HL-60 (cell line): ENCODE data around the gene RHBDD1.
"Not testable (repeated sequence)": the region's sequence is repeated elsewhere in the genome, so short reads cannot be mapped to it uniquely, and the experiment has no call there.

ENCODE experiments used
- DNase-seq, 2 experiments: peaks; one replicate each; pipeline ENCODE4 v3.0.0-alpha.2; 2010 to 2020; ENCODE audit warnings: low read depth in 1 of 2, low spot score in 1 of 2
- H3K27ac ChIP-seq: fragments of 250-450 bp; sonication (Bioruptor Pico); replicated peaks from 2 replicates; pipeline ENCODE4 v1.5.1; 2020; ENCODE audit warnings: mild to moderate bottlenecking, moderate library complexity
- H3K27me3 ChIP-seq: fragments of 250-450 bp; sonication (Bioruptor Pico); 2 replicates; pipeline ENCODE4 v1.5.1; 2021; ENCODE audit warnings: mild to moderate bottlenecking, moderate library complexity; ENCODE audit not compliant: insufficient read depth, poor library complexity, severe bottlenecking
- H3K4me3 ChIP-seq: replicated peaks from 2 replicates; pipeline ENCODE4 v1.5.1; 2011; ENCODE audit warnings: mild to moderate bottlenecking, control low read depth, low read length; ENCODE audit not compliant: insufficient read depth
- CTCF ChIP-seq: IDR thresholded peaks from one replicate; pipeline ENCODE4 v1.5.1; 2011; ENCODE audit warnings: low read length, control low read depth, inconsistent platforms; ENCODE audit not compliant: insufficient read depth
- GABPA ChIP-seq: IDR thresholded peaks from 2 replicates; pipeline ENCODE4 v1.6.1; 2012; ENCODE audit warnings: low read depth
- POLR2AphosphoS5 ChIP-seq: IDR thresholded peaks from 2 replicates; pipeline ENCODE4 v1.6.1; 2012; ENCODE audit warnings: low read depth
- REST ChIP-seq: IDR thresholded peaks from 2 replicates; pipeline ENCODE4 v1.6.1; 2012; ENCODE audit warnings: low read depth; ENCODE audit not compliant: insufficient replicate concordance
- SPI1 ChIP-seq: IDR thresholded peaks from 2 replicates; pipeline ENCODE4 v1.6.1; 2012; ENCODE audit warnings: low read depth, mild to moderate bottlenecking, borderline replicate concordance

Gene RHBDD1

GRCh38 chr2:226838722-226839121 lies 2.9 kb downstream of the RHBDD1 start:
- TF ChIP-seq CTCF (no peak), SPI1 (no peak), POLR2AphosphoS5 (no peak), REST (no peak), GABPA (no peak)
- Histone ChIP-seq H3K27me3 (no peaks in the 10 kb centered on the region), H3K27ac (no peak overlapping the region), H3K4me3 (no peak overlapping the region)
- no peak for DNase-seq

- Histone ChIP-seq H3K27me3 (no peaks in the 10 kb centered on the region), H3K4me3 (no peak overlapping the region), H3K27ac (no peak overlapping the region)
- no peak for DNase-seq
- TF ChIP-seq SPI1 = no peak
- no peak for TF ChIP-seq POLR2AphosphoS5
- TF ChIP-seq GABPA = no peak
- no peak for TF ChIP-seq CTCF
- no peak for TF ChIP-seq REST
These were observed 3.3 kb downstream of the RHBDD1 start for GRCh38 chr2:226839161-226839560.

- Histone ChIP-seq H3K27me3 (no peaks in the 10 kb centered on the region), H3K4me3 (no peak overlapping the region), H3K27ac (no peak overlapping the region)
- no peak for DNase-seq
- TF ChIP-seq CTCF (no peak), SPI1 (no peak), REST (no peak), GABPA (no peak), POLR2AphosphoS5 (no peak)
These were observed 4.1 kb downstream of the RHBDD1 start for GRCh38 chr2:226839951-226840350.

GRCh38 chr2:226843001-226843400 lies 7.1 kb downstream of the RHBDD1 start:
- not testable (repeated sequence) for H3K4me3 ChIP-seq, H3K27me3 ChIP-seq, DNase-seq, H3K27ac ChIP-seq
